GM12892 (cell line): Measurements from ENCODE around the gene SHISA9.

ENCODE experiments used
- POLR2A ChIP-seq: IDR thresholded peaks from 2 replicates; pipeline ENCODE4 v1.6.1; 2011; ENCODE audit warnings: low read depth, low read length, control low read depth
- POLR2AphosphoS5 ChIP-seq: IDR thresholded peaks from 2 replicates; pipeline ENCODE4 v1.6.1; 2011; ENCODE audit warnings: low read depth, low read length, control low read depth

DNA sequence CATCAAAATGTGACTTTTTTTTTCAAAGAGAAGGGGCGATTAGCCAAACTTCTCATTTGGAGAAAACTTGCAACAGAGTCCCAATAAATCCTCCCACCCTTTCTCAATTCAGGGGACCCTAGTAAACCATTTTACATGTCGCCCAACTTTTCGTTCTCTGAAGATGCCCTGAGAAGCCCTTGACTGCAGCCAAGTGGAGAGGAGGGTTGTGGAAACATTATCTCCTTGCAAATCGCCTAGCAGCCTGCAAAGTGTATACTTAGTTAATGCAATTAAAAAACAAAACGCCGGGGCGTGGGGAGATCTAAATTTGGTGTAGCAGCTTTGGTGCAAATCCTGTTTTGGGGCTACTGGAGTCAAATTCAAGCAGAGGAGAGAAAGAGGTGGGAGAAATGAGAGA, 1.2 kb upstream of the SHISA9 start:
- no peak for TF ChIP-seq POLR2AphosphoS5
- TF ChIP-seq POLR2A, result no peak
